HepG2 (cell line): ENCODE measurements around the gene TFF1. TPM values are rescaled to one million over a fixed set of nuclear protein-coding genes. Genes with fewer than 3 reads are reported as not detected.

Source experiments
- FOXO1 ChIP-seq: sonication (generic); formaldehyde crosslinking; IDR thresholded peaks from 2 replicates; pipeline ENCODE4 v1.4.0; 2020; ENCODE audit warnings: missing genetic modification reagents
- KLF16 ChIP-seq, 2 experiments: sonication (generic) in 1 of 2; formaldehyde crosslinking in 1 of 2; IDR thresholded peaks; 2 replicates each; pipeline versions ENCODE4 v1.6.1 to v1.8.0; 2016 to 2023; ENCODE audit warnings: missing genetic modification reagents in 2 of 2, missing compliant biosample characterization in 1 of 2
- NFE2L1 ChIP-seq: sonication (generic); formaldehyde crosslinking; IDR thresholded peaks from 2 replicates; pipeline ENCODE4 v1.4.0; 2020; ENCODE audit warnings: missing genetic modification reagents, mild to moderate bottlenecking, borderline replicate concordance
- SMARCC2 ChIP-seq: fragments of 450-650 bp; IDR thresholded peaks from 2 replicates; pipeline ENCODE4 v1.6.1; 2017; ENCODE audit warnings: antibody characterized with exemption, mild to moderate bottlenecking
- U2AF1 ChIP-seq: fragments of 200-400 bp; formaldehyde crosslinking; optimal IDR thresholded peaks from 2 replicates; pipeline ENCODE3; 2017; ENCODE audit warnings: mild to moderate bottlenecking, low read depth, low read length
- ZBTB38 ChIP-seq: sonication (generic); formaldehyde crosslinking; IDR thresholded peaks from 2 replicates; pipeline ENCODE4 v1.5.1; 2020; ENCODE audit warnings: mild to moderate bottlenecking, missing genetic modification reagents
- ZFP91 ChIP-seq: sonication (generic); formaldehyde crosslinking; IDR thresholded peaks from 2 replicates; pipeline ENCODE4 v1.9.0; 2022; ENCODE audit warnings: missing genetic modification reagents, mild to moderate bottlenecking, borderline replicate concordance
- ZNF441 ChIP-seq: sonication (generic); formaldehyde crosslinking; IDR thresholded peaks from 2 replicates; pipeline ENCODE4 v1.7.0; 2021; ENCODE audit warnings: missing genetic modification reagents, borderline replicate concordance
- ZNF629 ChIP-seq: sonication (generic); formaldehyde crosslinking; conservative IDR thresholded peaks from 2 replicates; pipeline ENCODE4 v1.5.0; 2020; ENCODE audit warnings: missing genetic modification reagents
- polyA plus RNA-seq, 8 experiments: library from polyadenylated mRNA; depleted of rRNA in 3 of 8; stranded (reverse) in 7 of 8; unstranded in 1 of 8; fragments of >200 nt; fragmentation: Illumina TruSeq in 4 of 8; extraction: Trizol in 4 of 8; gene quantifications; 2 replicates each; pipeline versions ENCODE4 v1.2.1 to v1.2.3, GENCODE V29; 2011 to 2016; ENCODE audit warnings: low read depth in 4 of 8, missing spikeins in 1 of 8, mixed read lengths in 1 of 8; ENCODE audit not compliant: insufficient read depth in 1 of 8
- total RNA-seq, 5 experiments: library from RNA; depleted of rRNA; stranded (reverse); fragments of >200 nt; fragmentation: Illumina TruSeq; extraction: Trizol; gene quantifications; 2 replicates each; pipeline ENCODE4 v1.2.3, GENCODE V29; 2016; ENCODE audit warnings: low read depth in 1 of 5
- TF ChIP-seq, protein P1 (sequence below): sonication (generic); formaldehyde crosslinking; conservative IDR thresholded peaks from 2 replicates; pipeline ENCODE4 v1.8.1; 2023; ENCODE audit warnings: missing genetic modification reagents
- TF ChIP-seq, protein P2 (sequence below): sonication (generic); formaldehyde crosslinking; IDR thresholded peaks from 2 replicates; pipeline ENCODE4 v1.4.0; 2020; ENCODE audit warnings: missing genetic modification reagents
- TF ChIP-seq, protein P3 (sequence below): sonication (generic); formaldehyde crosslinking; IDR thresholded peaks from 2 replicates; pipeline ENCODE4 v1.4.0; 2020; ENCODE audit warnings: missing genetic modification reagents, mild to moderate bottlenecking, borderline replicate concordance
- TF ChIP-seq, protein P4 (sequence below): sonication (generic); formaldehyde crosslinking; IDR thresholded peaks from 2 replicates; pipeline ENCODE4 v1.4.0; 2020; ENCODE audit warnings: mild to moderate bottlenecking, missing genetic modification reagents
- TF ChIP-seq, protein P5 (sequence below): sonication (generic); formaldehyde crosslinking; IDR thresholded peaks from 2 replicates; pipeline ENCODE4 v1.4.0; 2020; ENCODE audit warnings: missing genetic modification reagents
- TF ChIP-seq, protein P6 (sequence below), 2 experiments: fragments of 450-650 bp in 1 of 2; sonication (generic) in 1 of 2; formaldehyde crosslinking; IDR thresholded peaks; 2 replicates each; pipeline versions ENCODE4 v1.5.0 to v1.8.0; 2020 to 2022; ENCODE audit warnings: mild to moderate bottlenecking in 1 of 2, missing genetic modification reagents in 1 of 2

TFF1 gene
- total and polyA plus RNA-seq, 2 of the 13 experiments (the other 11 are each of a cell fraction or from before 2014, with no cell fraction given), result 0.24 to 19.4 TPM

DNA sequence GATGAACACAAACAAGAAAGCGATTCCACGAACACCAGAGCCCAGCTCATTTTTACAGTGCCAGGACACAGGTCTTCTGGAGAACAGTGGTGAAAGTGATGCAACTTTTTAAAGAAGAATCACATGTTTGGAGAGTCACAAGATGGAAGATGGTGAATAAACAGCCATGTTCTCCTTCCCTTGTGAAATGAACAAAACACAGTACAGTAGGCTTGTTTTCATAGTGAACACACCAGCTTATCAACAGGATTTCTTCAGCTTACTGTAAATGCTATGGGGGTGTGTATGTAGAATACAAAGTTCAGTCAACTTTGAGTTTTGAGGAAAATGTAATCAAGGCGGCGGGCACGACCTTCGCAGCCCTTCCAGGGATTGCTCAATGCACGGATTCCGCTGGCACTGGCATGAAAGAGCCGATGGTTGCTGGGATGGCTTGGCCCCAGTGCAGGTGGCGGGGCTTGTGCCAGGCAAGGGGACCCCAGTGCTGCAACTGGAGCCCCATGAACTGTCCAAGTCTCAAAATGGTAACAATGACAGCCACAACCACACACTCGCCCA lies 19.8 kb upstream of the TFF1 start (continued):
- peak in 1 of 2 experiments; percentile 60; a peak in 2 of 4 replicates for TF ChIP-seq KLF16 (CRISPR knock-in tag; IDR thresholded peaks at IDR 0.05)
- TF ChIP-seq, protein P1, sequence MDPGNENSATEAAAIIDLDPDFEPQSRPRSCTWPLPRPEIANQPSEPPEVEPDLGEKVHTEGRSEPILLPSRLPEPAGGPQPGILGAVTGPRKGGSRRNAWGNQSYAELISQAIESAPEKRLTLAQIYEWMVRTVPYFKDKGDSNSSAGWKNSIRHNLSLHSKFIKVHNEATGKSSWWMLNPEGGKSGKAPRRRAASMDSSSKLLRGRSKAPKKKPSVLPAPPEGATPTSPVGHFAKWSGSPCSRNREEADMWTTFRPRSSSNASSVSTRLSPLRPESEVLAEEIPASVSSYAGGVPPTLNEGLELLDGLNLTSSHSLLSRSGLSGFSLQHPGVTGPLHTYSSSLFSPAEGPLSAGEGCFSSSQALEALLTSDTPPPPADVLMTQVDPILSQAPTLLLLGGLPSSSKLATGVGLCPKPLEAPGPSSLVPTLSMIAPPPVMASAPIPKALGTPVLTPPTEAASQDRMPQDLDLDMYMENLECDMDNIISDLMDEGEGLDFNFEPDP (CRISPR knock-in tag), result no peak
- peak; percentile 57 for TF ChIP-seq ZFP91 (CRISPR knock-in tag)
- TF ChIP-seq FOXO1 (CRISPR knock-in tag), result peak; percentile 97
- no peak for TF ChIP-seq U2AF1
- TF ChIP-seq, protein P2, sequence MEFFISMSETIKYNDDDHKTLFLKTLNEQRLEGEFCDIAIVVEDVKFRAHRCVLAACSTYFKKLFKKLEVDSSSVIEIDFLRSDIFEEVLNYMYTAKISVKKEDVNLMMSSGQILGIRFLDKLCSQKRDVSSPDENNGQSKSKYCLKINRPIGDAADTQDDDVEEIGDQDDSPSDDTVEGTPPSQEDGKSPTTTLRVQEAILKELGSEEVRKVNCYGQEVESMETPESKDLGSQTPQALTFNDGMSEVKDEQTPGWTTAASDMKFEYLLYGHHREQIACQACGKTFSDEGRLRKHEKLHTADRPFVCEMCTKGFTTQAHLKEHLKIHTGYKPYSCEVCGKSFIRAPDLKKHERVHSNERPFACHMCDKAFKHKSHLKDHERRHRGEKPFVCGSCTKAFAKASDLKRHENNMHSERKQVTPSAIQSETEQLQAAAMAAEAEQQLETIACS (CRISPR knock-in tag), result no peak
- no peak; the same call in 1 of the 2 replicates for TF ChIP-seq ZNF629 (CRISPR knock-in tag)
- TF ChIP-seq NFE2L1 (CRISPR knock-in tag), result no peak
- 0 out of 2 replicates have a peak, but pooled peaks have one; percentile 48 for TF ChIP-seq ZBTB38 (CRISPR knock-in tag)
- TF ChIP-seq SMARCC2, result no peak
- TF ChIP-seq, protein P3, sequence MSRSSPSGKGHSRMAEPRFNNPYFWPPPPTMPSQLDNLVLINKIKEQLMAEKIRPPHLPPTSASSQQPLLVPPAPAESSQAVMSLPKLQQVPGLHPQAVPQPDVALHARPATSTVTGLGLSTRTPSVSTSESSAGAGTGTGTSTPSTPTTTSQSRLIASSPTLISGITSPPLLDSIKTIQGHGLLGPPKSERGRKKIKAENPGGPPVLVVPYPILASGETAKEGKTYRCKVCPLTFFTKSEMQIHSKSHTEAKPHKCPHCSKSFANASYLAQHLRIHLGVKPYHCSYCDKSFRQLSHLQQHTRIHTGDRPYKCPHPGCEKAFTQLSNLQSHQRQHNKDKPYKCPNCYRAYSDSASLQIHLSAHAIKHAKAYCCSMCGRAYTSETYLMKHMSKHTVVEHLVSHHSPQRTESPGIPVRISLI, result no peak; the same call in 1 of the 2 replicates
- TF ChIP-seq, protein P4, sequence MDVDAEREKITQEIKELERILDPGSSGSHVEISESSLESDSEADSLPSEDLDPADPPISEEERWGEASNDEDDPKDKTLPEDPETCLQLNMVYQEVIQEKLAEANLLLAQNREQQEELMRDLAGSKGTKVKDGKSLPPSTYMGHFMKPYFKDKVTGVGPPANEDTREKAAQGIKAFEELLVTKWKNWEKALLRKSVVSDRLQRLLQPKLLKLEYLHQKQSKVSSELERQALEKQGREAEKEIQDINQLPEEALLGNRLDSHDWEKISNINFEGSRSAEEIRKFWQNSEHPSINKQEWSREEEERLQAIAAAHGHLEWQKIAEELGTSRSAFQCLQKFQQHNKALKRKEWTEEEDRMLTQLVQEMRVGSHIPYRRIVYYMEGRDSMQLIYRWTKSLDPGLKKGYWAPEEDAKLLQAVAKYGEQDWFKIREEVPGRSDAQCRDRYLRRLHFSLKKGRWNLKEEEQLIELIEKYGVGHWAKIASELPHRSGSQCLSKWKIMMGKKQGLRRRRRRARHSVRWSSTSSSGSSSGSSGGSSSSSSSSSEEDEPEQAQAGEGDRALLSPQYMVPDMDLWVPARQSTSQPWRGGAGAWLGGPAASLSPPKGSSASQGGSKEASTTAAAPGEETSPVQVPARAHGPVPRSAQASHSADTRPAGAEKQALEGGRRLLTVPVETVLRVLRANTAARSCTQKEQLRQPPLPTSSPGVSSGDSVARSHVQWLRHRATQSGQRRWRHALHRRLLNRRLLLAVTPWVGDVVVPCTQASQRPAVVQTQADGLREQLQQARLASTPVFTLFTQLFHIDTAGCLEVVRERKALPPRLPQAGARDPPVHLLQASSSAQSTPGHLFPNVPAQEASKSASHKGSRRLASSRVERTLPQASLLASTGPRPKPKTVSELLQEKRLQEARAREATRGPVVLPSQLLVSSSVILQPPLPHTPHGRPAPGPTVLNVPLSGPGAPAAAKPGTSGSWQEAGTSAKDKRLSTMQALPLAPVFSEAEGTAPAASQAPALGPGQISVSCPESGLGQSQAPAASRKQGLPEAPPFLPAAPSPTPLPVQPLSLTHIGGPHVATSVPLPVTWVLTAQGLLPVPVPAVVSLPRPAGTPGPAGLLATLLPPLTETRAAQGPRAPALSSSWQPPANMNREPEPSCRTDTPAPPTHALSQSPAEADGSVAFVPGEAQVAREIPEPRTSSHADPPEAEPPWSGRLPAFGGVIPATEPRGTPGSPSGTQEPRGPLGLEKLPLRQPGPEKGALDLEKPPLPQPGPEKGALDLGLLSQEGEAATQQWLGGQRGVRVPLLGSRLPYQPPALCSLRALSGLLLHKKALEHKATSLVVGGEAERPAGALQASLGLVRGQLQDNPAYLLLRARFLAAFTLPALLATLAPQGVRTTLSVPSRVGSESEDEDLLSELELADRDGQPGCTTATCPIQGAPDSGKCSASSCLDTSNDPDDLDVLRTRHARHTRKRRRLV (CRISPR knock-in tag), result no peak
- TF ChIP-seq, protein P5, sequence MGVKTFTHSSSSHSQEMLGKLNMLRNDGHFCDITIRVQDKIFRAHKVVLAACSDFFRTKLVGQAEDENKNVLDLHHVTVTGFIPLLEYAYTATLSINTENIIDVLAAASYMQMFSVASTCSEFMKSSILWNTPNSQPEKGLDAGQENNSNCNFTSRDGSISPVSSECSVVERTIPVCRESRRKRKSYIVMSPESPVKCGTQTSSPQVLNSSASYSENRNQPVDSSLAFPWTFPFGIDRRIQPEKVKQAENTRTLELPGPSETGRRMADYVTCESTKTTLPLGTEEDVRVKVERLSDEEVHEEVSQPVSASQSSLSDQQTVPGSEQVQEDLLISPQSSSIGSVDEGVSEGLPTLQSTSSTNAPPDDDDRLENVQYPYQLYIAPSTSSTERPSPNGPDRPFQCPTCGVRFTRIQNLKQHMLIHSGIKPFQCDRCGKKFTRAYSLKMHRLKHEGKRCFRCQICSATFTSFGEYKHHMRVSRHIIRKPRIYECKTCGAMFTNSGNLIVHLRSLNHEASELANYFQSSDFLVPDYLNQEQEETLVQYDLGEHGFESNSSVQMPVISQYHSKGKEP (CRISPR knock-in tag), result no peak
- no peak for TF ChIP-seq ZNF441
- TF ChIP-seq, protein P6, sequence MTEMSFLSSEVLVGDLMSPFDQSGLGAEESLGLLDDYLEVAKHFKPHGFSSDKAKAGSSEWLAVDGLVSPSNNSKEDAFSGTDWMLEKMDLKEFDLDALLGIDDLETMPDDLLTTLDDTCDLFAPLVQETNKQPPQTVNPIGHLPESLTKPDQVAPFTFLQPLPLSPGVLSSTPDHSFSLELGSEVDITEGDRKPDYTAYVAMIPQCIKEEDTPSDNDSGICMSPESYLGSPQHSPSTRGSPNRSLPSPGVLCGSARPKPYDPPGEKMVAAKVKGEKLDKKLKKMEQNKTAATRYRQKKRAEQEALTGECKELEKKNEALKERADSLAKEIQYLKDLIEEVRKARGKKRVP (CRISPR knock-in tag; IDR thresholded peaks at IDR 0.05), result peak in 1 of 2 experiments; percentile 93; a peak in 2 of 4 replicates
